ENCODE measurements around the gene ANXA11. TPM values are rescaled to one million over a fixed set of nuclear protein-coding genes. Genes with fewer than 3 reads are reported as not detected.
A peak's percentile ranks its signal among the peaks of the same experiment; 100 is the strongest.

ANXA11 gene
- total RNA-seq, 2 experiments from 2014 or later, result 237 to 242 TPM

DNA sequence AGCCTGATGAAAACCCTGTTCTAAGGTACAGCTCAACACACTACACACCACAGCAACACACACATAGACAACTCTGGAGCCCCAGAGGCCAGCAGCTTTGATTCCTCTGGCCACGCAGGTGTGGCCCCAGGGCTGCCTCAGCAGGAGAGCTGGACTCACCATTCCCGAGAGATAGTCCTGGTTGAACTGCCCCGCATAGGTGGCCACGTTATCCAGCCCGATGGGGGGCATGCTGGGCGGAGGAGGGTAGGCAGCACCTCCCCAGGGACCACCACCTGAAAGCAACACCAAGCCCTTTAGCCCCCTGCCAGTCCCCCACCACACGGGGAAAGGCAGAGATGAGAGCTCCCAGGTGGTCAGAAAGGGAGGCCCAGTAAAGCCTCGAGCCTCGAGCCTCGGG is 34.7 kb downstream of the ANXA11 start:
- H3K4me1 Mint-ChIP-seq (ENCODE audit: low read depth), result peaks cover 14% of the 10 kb centered on the region
- no peak overlapping the region for H3K27ac Mint-ChIP-seq
- intact Hi-C loops (cut with micrococcal nuclease), result no loop called here
- no peak overlapping the region for H3K4me3 Mint-ChIP-seq
- no peaks in the 10 kb centered on the region for H3K9me3 Mint-ChIP-seq
- no peaks in the 10 kb centered on the region for H3K27me3 Mint-ChIP-seq
- no peak for DNase-seq
- ChIA-PET CTCF (interaction anchor here (1.0 kb wide), 1 partner anchor 52 kb away, joined by 3 read pairs; no protein-coding TSS in a partner anchor), POLR2A (no interaction called here)
- H3K36me3 Mint-ChIP-seq, result peaks cover 19% of the 10 kb centered on the region

GRCh38 chr10:80170026-80170425 is 35.3 kb downstream of the ANXA11 start:
- intact Hi-C loops (cut with micrococcal nuclease), result no loop called here
- no peaks in the 10 kb centered on the region for H3K9me3 Mint-ChIP-seq
- H3K27ac Mint-ChIP-seq, result no peak overlapping the region
- peaks cover 14% of the 10 kb centered on the region for H3K4me1 Mint-ChIP-seq (ENCODE audit: low read depth)
- CTCF ChIA-PET, result interaction anchor here (1.0 kb wide), 1 partner anchor 15 kb away, joined by 3 read pairs; no protein-coding TSS in a partner anchor
- no peak for DNase-seq
- no peak overlapping the region for H3K4me3 Mint-ChIP-seq
- no peaks in the 10 kb centered on the region for H3K27me3 Mint-ChIP-seq
- H3K36me3 Mint-ChIP-seq, result peaks cover 24% of the 10 kb centered on the region
- POLR2A ChIA-PET, result no interaction called here

GRCh38 chr10:80168679-80169380 is 36.5 kb downstream of the ANXA11 start:
- POLR2A ChIA-PET, result interaction anchor here (0.8 kb wide), 1 partner anchor 19 kb away, joined by 3 read pairs; no protein-coding TSS in a partner anchor
- intact Hi-C loops (cut with micrococcal nuclease), result no loop called here
- no peaks in the 10 kb centered on the region for H3K27me3 Mint-ChIP-seq
- H3K9me3 Mint-ChIP-seq, result no peaks in the 10 kb centered on the region
- peak; percentile 33 for DNase-seq
- H3K4me3 Mint-ChIP-seq, result no peak overlapping the region
- no peak overlapping the region for H3K27ac Mint-ChIP-seq
- CTCF ChIA-PET, result interaction anchor here (1.0 to 1.3 kb wide), 3 partner anchors 9 to 25 kb away, joined by 3 to 4 read pairs (median 4); no protein-coding TSS in a partner anchor
- H3K4me1 Mint-ChIP-seq (ENCODE audit: low read depth), result peaks cover 11% of the 10 kb centered on the region
- H3K36me3 Mint-ChIP-seq, result peaks cover 31% of the 10 kb centered on the region

DNA sequence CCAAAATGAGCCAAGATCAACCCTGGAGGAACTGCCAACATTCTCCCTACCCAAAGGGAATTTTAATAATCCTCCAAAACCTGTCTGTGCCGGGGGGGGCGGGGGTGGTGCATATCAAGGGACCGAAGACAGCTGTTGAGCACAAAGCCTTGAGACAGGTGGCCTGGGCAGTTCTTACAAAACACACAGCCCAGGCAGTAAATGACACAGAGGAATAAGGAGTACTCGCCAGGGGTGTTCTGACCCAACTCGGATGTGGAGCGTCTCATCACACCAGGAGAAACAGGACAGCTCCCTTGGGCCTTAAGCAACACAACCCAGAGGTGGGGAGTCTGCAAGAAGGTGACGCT is 37.2 kb downstream of the ANXA11 start:
- H3K4me1 Mint-ChIP-seq (ENCODE audit: low read depth), result peaks cover 11% of the 10 kb centered on the region
- no peak overlapping the region for H3K4me3 Mint-ChIP-seq
- no peak for DNase-seq
- intact Hi-C loops (cut with micrococcal nuclease), result no loop called here
- no peaks in the 10 kb centered on the region for H3K9me3 Mint-ChIP-seq
- ChIA-PET CTCF (interaction anchor here (1.2 to 1.3 kb wide), 2 partner anchors 10 to 24 kb away, joined by 4 read pairs; no protein-coding TSS in a partner anchor), POLR2A (interaction anchor here (0.8 kb wide), 1 partner anchor 20 kb away, joined by 3 read pairs; no protein-coding TSS in a partner anchor)
- H3K36me3 Mint-ChIP-seq, result peaks cover 38% of the 10 kb centered on the region
- H3K27ac Mint-ChIP-seq, result no peak overlapping the region
- no peaks in the 10 kb centered on the region for H3K27me3 Mint-ChIP-seq

GRCh38 chr10:80167471-80168161 is 37.7 kb downstream of the ANXA11 start:
- intact Hi-C loops (cut with micrococcal nuclease), result no loop called here
- Mint-ChIP-seq H3K9me3 (no peaks in the 10 kb centered on the region), H3K4me1 (ENCODE audit: low read depth) (peaks cover 11% of the 10 kb centered on the region), H3K27ac (peak overlapping the region; percentile 18), H3K36me3 (peaks cover 41% of the 10 kb centered on the region), H3K4me3 (no peak overlapping the region), H3K27me3 (no peaks in the 10 kb centered on the region)
- POLR2A ChIA-PET, result no interaction called here
- DNase-seq, result no peak
- CTCF ChIA-PET, result interaction anchor here (1.2 to 1.3 kb wide), 2 partner anchors 10 to 24 kb away, joined by 4 read pairs; no protein-coding TSS in a partner anchor

GRCh38 chr10:80166581-80167470 is 38.5 kb downstream of the ANXA11 start:
- H3K4me1 Mint-ChIP-seq (ENCODE audit: low read depth), result peaks cover 11% of the 10 kb centered on the region
- H3K4me3 Mint-ChIP-seq, result no peak overlapping the region
- H3K9me3 Mint-ChIP-seq, result no peaks in the 10 kb centered on the region
- H3K27ac Mint-ChIP-seq, result peak overlapping the region; percentile 82
- CTCF ChIA-PET, result no interaction called here
- intact Hi-C loops (cut with micrococcal nuclease), result no loop called here
- no peak for DNase-seq
- H3K36me3 Mint-ChIP-seq, result peaks cover 41% of the 10 kb centered on the region
- H3K27me3 Mint-ChIP-seq, result no peaks in the 10 kb centered on the region
- POLR2A ChIA-PET, result no interaction called here

GRCh38 chr10:80165173-80165572 is 40.2 kb downstream of the ANXA11 start:
- no peak for DNase-seq
- CTCF ChIA-PET, result no interaction called here
- Mint-ChIP-seq H3K4me3 (no peak overlapping the region), H3K27me3 (no peaks in the 10 kb centered on the region), H3K9me3 (no peaks in the 10 kb centered on the region), H3K36me3 (peaks cover 51% of the 10 kb centered on the region), H3K4me1 (ENCODE audit: low read depth) (peaks cover 9% of the 10 kb centered on the region), H3K27ac (no peak overlapping the region)
- POLR2A ChIA-PET, result no interaction called here
- intact Hi-C loops (cut with micrococcal nuclease), result no loop called here

- Mint-ChIP-seq H3K4me1 (ENCODE audit: low read depth) (peaks cover 5% of the 10 kb centered on the region), H3K27me3 (no peaks in the 10 kb centered on the region), H3K4me3 (no peak overlapping the region), H3K27ac (no peak overlapping the region), H3K36me3 (peaks cover 50% of the 10 kb centered on the region), H3K9me3 (no peaks in the 10 kb centered on the region)
- ChIA-PET CTCF (no interaction called here), POLR2A (no interaction called here)
- intact Hi-C loops (cut with micrococcal nuclease), result no loop called here
- DNase-seq, result no peak
Observed at GRCh38 chr10:80164596-80164995, 40.7 kb downstream of the ANXA11 start.

DNA sequence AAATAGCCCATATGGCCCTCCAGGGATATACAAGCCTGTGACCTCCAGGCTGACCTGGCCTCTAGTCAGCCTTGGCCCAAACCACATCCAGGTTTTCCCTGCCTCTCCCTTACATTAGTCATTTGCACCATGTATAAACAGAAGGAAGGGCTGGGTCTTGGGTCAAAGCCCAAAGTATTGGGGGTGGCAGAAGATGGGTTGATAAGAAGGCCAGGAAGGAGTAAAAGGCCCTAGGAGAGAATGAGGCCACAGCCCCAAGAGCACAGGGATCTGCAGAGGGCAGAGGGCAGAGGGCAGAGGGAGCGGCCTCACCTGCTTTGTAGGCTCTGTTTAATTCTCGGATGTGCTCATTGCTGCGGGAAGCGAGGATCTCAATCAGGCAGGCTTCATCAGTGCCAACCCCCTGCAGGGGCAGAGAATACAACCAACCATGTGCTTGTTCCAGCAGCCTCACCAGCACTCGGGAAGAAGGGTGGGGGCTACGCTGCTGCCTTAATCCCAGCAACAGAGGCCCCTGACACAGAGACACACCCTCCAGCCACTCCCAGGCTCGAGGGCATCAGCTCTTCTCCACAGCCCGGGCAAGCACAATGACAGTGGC is 41.5 kb downstream of the ANXA11 start:
- CTCF ChIA-PET, result interaction anchor here (1.2 kb wide), 1 partner anchor 59 kb away, joined by 3 read pairs; no protein-coding TSS in a partner anchor
- no peak overlapping the region for H3K27ac Mint-ChIP-seq

DNA sequence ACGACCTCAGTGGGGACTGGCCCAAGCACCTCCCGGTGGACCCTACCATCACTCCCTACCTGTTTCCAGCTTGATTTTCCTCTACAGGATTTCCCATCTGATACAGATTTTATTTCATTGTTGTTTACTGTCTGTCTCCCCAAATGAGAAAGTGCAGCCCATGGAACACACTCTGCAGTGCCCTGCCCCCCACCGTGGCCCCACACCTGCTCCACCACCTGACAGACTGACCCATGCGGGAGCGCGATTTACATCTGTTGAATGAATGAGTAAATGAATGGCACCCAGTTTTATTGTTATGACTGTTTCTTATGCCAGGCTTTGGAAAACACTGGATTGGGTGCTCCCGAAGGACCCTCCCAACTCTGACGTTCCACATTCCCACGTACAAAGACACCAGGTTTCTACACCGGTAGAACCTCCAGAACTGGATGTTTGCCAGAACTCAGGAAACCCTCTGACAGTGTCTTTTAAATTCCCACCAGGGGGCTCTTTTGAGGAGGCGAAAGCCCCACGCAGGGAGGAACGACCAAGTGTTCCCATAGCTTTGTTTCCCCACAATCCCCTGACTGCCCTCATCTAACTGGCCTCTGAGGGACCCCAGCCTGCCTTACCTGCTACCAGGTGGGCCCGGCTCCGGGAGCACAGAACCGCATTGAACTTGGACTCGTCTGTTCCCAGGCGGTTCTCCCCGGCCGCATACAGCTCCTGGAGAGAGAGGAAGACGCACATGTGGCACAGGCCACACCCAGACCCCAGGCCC is 43.8 kb downstream of the ANXA11 start:
- H3K27me3 Mint-ChIP-seq, result no peaks in the 10 kb centered on the region
- intact Hi-C loops (cut with micrococcal nuclease), result no loop called here

More for the DNA sequence above, 41.5 kb downstream of the ANXA11 start:
- H3K27me3 Mint-ChIP-seq, result no peaks in the 10 kb centered on the region
- intact Hi-C loops (cut with micrococcal nuclease), result no loop called here
- peaks cover 54% of the 10 kb centered on the region for H3K36me3 Mint-ChIP-seq
- H3K4me3 Mint-ChIP-seq, result no peak overlapping the region
- H3K4me1 Mint-ChIP-seq (ENCODE audit: low read depth), result peaks cover 5% of the 10 kb centered on the region
- no peaks in the 10 kb centered on the region for H3K9me3 Mint-ChIP-seq
- no peak for DNase-seq
- POLR2A ChIA-PET, result no interaction called here

More for the DNA sequence above, 43.8 kb downstream of the ANXA11 start:
- Mint-ChIP-seq H3K36me3 (peaks cover 72% of the 10 kb centered on the region), H3K9me3 (no peaks in the 10 kb centered on the region), H3K4me1 (ENCODE audit: low read depth) (peaks cover 5% of the 10 kb centered on the region), H3K4me3 (no peak overlapping the region), H3K27ac (no peak overlapping the region)
- ChIA-PET POLR2A (no interaction called here), CTCF (interaction anchor here (1.2 to 1.4 kb wide), 2 partner anchors 42 to 61 kb away, joined by 4 to 6 read pairs; no protein-coding TSS in a partner anchor)
- no peak for DNase-seq
